ENCODE results near the gene FOXN3.

FOXN3 gene

DNA sequence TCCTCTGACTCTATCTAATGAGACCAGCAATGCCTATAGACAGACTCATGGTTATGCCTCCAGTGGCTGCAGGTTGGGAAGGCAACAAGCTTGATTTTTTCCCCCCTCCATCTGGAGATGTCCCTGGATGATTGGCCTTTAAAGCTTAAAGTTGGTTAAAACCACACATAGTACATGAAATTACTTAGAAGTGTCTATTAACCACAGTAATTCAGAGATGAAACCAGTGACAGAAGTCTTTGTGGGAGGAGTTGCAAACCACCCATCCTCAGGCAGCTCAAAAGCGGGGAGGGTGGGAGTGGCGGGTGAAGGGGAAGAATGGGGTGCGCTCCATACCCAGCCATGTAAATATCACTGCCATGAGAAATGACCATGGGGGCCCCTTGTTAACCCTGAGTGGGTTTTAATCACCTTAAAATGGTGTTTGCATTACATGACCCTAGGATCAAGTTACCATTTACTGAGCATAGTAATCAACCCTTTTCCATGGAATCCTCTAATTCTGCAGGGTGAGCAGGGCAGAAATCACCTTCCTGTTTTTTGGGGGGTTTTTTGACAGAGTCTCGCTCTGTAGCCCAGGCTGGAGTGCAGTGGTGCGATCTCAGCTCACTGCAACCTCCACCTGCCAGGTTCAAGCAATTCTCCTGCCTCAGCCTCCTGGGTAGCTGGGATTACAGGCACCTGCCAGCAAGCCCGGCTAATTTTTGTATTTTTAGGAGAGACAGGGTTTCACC, 133.5 kb downstream of the FOXN3 start:
- DNase-seq (ENCODE audit: low read depth in 2 of 3, low spot score in 1 of 3), result peak in 2 of 3 donors; percentile 21 to 25

DNA sequence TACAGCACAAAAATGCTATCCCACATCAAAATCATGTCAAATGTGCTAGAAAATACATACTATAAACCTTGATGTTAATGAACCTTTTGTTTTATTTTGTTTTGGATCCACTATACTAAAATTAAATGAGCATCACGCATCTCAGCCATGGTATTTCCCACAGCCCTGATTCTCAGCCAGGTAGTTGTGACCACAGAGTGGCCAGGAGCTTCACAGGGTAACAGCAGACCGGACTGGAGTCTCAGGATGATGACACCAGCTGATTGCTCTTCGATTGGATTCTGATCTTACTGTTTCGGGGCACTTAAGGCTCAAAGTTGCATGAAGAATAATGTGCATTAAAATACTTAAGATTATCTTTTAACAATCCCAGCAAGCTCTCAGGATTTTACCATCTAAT, 134.8 kb downstream of the FOXN3 start:
- DNase-seq (ENCODE audit: low read depth in 2 of 3, low spot score in 1 of 3), result no peak

DNA sequence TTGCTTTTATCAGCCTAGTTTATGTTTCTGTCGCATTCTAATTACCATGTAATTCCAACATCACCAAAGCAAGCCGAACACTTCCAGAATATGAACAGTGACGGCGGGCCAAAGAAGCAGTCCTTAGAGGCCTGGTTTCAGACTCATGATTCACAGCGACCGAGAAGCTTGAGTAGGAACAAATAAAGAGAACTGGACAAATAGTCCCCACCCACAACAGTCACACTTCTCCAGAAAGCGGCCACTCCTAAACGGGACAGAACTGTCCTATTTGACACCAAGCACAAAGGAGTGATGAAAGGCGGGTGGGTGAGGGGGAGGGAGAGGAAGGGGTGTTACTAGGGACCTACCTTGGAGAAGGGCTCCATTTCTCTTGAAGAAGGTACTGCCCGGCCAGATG, 136.4 kb downstream of the FOXN3 start:
- no peak for DNase-seq (ENCODE audit: low read depth in 2 of 3, low spot score in 1 of 3)

DNA sequence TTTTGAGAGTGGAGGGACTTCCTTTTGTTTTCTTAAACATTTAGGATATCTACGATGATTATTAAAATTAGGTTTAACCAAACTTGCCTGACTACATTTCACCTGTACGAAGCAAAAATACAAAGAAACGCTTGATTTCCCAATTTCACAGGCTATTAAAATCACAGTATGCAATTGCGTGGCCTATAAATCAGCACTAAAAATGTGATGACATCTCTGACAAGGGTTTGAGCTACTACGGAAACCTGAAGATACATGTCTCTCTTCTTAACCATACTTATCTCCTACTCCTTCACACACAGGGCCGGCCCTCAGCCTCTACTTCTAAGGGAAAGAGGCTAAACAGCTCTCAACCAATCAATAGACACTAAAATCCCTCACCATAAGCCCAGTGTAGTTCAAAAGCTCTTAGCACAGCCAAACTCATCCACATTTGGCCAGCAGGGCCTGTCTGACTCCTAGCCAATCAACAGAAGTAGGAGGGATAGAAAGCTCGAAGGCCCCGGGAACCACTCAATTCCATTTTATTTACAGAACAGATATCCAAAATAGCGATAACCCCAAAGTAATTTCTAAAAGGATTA, 137.3 kb downstream of the FOXN3 start:
- no peak for DNase-seq (ENCODE audit: low read depth in 2 of 3, low spot score in 1 of 3)

DNA sequence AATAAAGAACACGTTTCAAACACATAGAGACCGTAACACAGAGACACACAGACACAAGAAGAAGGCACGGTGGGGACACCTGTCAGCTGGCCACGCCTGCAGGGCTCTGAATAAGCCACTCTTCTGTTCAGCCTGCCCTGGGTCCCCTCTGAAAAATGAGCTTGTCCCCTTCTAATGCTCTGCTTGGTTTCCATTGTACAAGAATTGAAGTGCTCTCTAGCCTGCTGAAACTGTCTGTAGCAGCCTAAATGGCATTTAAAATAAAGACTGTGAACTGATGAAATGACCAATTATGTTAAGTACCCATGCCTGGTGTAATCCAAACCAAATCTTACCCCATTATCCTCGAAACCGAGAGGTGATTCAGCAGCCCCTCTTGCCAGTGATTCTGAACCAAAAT, 139.8 kb downstream of the FOXN3 start:
- DNase-seq (ENCODE audit: low read depth in 2 of 3, low spot score in 1 of 3), result no peak

DNA sequence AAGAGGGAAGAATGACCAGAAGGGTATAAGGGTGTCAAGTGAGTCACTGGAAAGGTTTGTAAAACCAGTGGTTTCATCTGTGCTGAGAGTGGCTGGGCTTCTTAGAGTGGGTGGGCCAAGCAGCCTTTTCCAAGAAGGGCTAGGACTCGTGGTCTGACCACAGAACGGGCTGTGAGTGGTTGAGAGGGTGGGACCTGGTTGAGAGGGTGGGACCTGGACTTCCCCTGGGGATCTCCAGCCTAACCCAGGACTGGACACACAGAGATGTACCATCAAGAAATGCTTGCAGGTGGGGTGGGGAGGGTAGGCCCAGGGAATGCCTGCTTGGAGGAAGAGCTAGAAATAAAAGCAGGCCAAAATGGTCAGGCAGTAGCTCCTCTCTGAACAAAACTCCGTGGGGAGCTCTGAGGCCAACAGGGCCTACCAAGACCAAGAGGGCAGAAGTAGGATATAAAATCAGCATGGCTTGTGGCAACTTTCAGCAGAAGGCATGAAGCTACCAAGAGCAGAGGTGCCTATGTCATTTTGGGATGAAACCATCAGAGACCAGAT, 140.5 kb downstream of the FOXN3 start:
- peak; percentile 69 to 83 (median 79) for DNase-seq (ENCODE audit: low read depth in 2 of 3, low spot score in 1 of 3)

DNA sequence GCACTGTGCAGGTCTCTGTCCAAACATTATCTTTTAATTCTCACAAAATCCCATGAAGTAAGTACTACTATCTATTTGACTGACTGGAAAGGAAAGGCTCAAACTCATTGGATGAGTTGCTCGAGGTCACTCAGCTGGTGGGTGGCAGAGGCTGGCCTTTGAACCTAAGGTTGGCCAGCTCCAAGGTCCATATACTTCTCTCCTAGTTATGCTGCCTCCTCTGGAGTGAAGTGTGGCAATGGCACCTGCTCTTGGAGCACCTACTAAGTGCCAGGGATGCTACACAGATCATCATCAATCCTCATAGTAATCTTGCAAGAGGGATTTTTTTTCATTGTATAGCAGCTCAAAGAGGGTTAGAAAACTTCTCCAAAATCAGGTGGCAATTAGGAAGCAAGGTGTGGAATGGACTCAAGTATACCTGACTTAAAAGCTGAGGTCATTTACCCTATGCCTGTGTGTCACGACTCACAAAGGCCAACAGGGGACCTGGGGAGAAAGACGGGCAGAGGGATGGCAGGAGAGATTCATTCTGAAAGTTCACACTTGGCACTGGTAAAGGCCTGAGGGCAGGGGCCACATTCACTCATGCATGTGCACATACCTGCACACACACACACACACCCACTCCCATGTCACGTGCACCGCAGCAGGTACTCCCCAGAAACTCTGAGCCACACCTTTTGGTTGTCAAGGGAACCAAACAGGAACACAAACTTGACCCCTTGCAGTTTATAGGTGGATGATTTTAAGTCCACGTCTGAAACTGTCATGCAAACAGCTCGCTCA, 146.4 kb downstream of the FOXN3 start:
- no peak for DNase-seq (ENCODE audit: low read depth in 2 of 3, low spot score in 1 of 3)

DNA sequence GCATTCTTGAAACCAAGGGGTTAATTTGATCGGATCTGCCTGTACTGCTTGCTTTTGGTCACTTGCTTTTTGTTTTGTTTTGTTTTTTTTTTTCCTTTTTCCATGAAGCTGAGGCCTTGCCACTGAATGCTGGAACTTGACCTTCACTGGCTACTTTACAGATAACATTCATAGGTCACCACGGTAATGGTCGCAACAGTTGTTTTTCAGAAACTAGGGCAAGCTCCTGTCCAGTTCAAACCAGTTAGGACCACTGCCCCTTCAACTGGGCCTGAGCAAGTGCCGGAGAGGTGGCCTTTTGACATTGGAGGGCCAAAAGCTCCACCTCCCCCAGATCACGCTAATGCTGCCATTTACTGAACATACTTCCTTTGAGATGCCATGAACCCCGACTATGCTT, 147.6 kb downstream of the FOXN3 start:
- no peak for DNase-seq (ENCODE audit: low read depth in 2 of 3, low spot score in 1 of 3)

DNA sequence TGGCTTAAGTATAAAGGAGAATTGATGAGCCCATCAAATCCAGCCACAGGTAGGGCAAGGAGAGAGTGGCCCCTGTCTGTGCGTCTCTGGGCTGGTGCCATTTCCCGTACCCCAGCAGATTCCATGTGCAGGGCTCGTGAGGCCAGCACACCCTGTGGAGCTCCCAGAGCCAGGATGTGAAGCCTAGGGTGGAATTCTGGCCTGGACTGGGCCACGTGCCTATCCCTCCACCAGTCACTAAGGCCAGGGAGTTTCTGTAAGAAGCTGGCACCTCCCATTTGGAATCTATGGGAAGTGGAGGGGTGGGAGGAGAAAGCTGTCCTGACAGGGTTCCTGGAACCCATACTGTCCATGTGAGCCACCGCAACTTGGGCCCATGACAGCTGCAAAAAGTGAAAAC, 148.5 kb downstream of the FOXN3 start:
- no peak for DNase-seq (ENCODE audit: low read depth in 2 of 3, low spot score in 1 of 3)

DNA sequence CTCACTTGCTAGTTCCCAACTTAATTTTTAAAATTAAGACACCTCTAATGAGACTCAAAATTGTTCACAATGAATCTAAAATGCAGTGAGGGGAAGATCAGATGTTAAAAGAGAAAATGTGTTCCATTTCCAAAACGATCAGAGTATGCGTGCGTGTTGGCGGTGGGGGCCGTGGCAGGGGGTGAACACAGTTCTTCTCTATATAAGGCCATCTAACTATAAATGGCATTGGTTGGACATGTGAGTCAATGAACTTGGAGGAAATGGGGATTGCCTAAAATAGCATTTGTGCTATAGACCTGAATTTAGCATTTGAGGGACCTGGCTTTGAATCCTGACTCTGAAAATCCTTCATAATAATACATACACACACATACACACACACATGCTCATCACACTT, 149.4 kb downstream of the FOXN3 start:
- no peak for DNase-seq (ENCODE audit: low read depth in 2 of 3, low spot score in 1 of 3)

DNA sequence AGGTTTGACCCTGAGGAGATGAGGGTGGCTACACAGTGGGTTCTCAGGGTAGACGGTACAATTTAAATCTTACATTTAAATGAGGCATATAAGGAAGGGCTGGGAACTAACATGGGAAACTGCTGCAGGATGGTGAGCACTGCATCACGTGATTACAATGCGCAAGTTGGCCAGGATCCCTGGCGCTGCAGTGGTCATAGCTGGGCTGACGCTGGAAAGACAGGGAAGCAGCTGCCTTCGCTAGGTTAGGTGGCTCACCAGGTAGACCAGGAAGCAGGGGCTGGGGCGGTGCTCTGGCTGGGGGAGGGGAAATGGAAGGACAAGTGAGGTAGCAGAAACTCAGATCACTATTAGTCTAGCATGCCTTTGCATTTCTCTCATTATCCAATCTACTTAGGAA, 149.9 kb downstream of the FOXN3 start:
- DNase-seq (ENCODE audit: low read depth in 2 of 3, low spot score in 1 of 3), result no peak

DNA sequence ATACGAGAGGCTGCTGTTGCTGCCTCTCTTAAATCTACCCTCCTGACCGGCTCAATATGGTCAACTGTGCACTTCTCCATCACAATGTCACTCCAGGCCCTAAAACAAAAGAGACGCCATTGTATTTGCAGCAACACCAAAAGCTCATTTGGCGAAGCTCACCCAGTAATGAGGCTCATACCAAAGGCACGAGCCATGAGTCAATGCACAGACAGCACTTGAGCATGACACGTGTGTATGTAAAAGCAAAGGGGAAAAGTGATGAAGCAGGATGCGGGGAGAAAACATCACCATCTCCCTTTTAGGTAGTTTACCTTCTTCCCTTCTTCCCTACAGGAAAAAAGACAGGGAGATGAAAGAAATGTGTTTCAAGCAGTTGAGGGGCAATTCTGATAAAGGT, 150.3 kb downstream of the FOXN3 start:
- DNase-seq (ENCODE audit: low read depth in 2 of 3, low spot score in 1 of 3), result no peak

DNA sequence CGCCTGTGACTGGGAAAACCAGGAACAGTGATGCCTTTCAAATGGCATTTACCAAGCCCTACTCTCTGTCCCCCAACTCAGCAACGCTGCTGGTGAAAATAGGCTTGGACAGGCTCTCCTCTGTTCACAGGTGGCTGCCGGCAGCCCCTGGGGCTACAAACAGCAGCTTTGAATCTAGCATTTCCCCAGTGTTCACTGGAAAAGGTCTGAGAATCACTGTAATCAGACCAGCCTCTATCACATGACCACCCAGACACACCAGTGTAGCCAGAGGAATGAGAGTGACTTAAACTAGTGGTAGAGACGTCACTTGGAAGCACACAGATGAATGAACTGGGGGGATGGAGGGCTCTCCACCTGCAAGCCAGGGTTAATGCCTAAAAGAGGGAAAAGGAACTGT, 151.8 kb downstream of the FOXN3 start:
- DNase-seq (ENCODE audit: low read depth in 2 of 3, low spot score in 1 of 3), result no peak

DNA sequence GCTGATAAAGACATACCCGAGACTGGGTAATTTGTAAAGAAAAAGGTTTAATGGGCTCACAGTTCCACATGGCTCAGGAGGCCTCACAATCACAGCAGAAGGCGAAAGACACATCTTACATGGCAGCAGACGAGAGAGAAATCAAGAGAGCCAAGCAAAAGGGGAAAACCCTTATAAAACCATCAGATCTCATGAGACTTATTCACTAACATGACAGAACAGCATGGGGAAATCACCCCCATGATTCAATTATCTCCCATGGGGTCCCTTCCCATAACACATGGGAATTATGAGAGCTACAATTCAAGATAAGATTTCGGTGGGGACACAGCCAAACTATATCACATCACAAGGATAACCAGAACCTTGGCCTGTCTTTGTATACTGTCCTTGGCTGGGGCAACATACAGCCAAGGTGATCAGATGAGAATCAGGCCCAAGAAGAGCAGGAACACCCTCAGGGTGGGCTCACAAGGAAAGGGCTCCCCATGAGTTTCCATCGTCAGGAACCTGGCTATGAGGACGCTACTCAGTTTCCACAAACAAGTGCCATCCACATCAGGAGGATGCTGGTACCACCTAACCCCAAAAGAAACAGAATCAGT, 152.7 kb downstream of the FOXN3 start:
- no peak for DNase-seq (ENCODE audit: low read depth in 2 of 3, low spot score in 1 of 3)

DNA sequence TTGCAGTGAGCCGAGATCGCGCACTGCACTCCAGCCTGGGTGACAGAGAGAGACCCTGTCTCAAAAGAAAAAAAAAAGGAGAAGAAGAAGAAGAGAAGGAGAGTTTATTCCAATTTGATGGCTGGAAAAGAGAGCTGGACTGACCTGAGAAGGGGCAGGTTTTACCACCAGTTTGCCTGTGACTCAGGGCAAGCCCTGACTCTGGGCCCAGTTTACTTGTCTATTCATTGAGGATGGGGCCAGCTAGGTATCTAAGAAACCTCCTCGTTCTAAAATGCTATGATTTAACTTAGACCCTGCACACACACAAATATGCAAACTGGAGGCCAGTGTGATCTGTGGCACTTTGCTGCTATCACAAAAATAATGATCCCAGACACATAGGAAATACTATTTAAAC, 155.0 kb downstream of the FOXN3 start:
- no peak for DNase-seq (ENCODE audit: low read depth in 2 of 3, low spot score in 1 of 3)

DNA sequence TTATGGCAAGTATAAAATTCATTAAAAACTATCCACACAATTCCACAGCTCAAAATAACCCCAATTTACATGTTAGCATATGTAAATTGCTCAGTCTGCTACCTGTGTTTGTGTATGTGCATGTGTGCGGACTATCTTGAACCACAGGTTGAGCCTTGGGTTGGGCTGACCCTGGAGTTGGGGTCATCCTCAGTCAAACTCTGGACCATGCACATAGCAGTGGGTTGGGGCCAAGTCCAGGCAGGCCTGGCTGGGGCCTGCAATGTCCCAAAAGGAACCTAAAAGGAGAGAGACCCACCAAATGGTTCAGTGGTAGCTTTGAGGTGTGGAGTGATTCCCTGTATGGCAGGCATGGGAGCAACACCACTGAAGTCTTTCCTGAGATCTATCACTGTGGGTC, 156.1 kb downstream of the FOXN3 start:
- DNase-seq (ENCODE audit: low read depth in 2 of 3, low spot score in 1 of 3), result no peak

DNA sequence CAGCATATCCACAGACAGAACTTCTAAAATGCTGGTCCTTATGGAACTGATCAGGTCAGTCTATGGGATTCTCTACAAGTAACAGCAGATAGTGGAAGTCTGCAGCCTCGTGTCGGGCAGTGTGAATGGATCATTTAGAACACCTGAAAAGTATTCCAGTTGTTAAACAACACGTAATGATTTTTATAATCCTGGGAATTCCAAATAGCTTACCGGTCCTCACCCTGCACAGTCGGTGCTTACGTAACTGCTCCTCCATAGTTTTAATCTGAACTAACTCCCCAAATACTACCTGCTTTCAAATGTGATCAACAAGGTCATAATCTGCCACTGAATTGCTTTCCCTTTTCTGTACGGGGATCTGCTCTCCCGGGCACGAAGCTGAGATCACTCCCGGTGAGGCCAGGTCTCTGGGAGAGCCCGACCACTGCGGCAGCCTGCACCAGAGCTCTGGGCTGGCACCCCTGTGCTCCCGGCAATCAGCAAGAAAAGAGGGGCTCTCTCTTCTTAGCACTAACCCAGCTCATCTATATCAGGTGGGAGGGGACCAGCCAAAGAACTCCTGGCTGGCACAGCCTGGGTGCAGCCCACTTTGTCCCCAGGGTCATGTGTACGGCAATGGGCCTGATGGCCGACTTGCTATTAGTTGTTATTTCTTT, 157.0 kb downstream of the FOXN3 start:
- DNase-seq (ENCODE audit: low read depth in 2 of 3, low spot score in 1 of 3), result no peak

DNA sequence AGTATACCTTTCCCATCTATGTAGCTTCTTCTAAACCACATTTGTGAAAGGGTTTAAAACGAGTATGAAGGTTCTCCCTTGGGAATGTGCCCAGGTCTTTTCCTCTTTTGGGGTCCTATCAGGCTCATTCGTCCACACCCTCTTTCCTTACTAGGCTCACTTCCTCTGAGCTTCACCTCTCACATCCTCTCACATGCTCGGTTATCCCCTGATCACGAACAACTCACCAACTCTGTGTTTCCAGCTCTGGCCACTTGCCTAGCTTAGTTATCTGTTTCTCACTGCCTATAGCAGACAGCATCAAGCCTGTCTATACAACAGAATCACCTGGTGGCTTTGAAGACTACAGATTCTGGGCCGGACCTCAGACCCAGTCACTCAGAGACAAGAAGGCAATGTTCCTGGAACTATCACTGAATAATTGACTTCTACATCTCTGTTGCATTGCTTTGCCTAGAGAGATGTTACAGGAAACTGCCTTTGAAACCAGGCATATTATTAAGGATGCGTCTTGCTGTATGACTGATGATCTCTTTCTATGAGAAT, 158.2 kb downstream of the FOXN3 start:
- DNase-seq (ENCODE audit: low read depth in 2 of 3, low spot score in 1 of 3), result no peak

DNA sequence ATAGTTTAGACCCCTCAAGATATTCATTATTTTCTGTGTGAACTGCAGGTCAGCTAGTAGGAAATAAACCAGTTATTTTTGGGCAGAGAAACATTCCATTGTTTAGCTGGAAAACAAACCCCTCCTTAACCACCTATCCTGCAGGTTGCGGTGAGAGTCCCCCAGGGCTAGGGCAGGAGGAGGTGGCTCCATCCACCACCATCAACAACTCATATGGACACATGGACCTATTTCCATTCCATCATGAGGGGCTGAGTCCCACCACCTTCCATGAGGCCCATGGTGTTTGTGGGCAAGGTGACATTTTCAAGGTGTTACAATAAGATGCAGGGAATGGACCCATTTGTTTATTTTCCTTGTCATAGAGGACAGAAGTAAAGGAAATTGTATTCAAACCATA, 160.1 kb downstream of the FOXN3 start:
- no peak for DNase-seq (ENCODE audit: low read depth in 2 of 3, low spot score in 1 of 3)

DNA sequence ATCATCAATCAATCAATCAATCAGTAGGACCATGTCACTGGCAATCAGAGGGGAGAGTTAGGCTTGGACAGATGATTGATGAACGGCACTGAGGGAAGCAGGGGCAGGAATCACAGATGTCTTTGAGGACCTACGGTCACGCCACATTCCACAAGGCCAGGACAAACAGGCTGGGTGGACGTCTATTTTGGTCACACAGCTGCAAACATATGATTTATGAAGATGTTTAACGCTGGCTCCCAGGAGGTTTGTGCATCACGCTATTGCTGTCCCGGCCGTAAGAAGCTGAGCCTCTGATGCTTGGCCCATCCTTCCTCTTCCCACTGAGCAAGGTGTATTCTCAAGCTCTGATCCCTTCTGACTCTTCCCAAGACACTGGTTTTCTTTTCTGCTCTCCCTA, 160.8 kb downstream of the FOXN3 start:
- DNase-seq (ENCODE audit: low read depth in 2 of 3, low spot score in 1 of 3), result no peak

DNA sequence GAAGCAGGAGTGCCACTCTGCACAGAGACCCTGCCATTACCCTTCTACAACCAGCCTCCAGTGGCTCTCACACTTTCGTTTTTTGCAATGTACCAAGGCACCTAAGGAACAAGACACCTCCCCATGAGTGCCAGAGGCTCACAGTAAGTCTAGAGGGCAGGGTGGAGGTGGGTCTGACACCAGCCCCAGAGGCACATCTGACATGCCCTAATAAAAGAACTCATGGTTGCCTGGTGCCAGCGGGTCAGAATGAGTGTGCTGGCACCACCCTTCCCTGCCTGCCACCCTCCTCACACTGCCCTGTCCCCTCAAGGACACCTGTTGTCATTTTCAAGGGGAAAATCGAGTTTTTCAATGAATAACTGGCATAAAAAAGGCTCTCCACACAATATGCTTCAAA, 161.2 kb downstream of the FOXN3 start:
- DNase-seq (ENCODE audit: low read depth in 2 of 3, low spot score in 1 of 3), result no peak
